Spleen (tissue), 11 donors: ENCODE data around the gene MCTP1. TPM values are rescaled to one million over a fixed set of nuclear protein-coding genes. Genes with fewer than 3 reads are reported as not detected.

ENCODE experiments used
- DNase-seq: peaks from one replicate; pipeline ENCODE4 v3.0.0-alpha.2; 2020
- H3K27ac ChIP-seq, 8 donors: fragments of 200-600 bp; sonication (generic) in 7 of 8; 1 replicate in 4 of 8; 2 replicates in 4 of 8; pipeline versions ENCODE4 v1.5.0 to v1.8.0; 2016 to 2021; ENCODE audit warnings: inconsistent platforms in 4 of 8, mild to moderate bottlenecking in 4 of 8, moderate library complexity in 1 of 8
- H3K27me3 ChIP-seq, 7 donors: fragments of 200-600 bp; sonication (generic) in 6 of 7; replicated peaks in 1 of 7; 1 replicate in 4 of 7; 2 replicates in 3 of 7; pipeline versions ENCODE4 v1.5.0 to v1.8.0; 2016 to 2021; ENCODE audit warnings: inconsistent platforms in 3 of 7, mild to moderate bottlenecking in 1 of 7
- H3K36me3 ChIP-seq, 6 donors: fragments of 200-600 bp; sonication (generic) in 5 of 6; 1 replicate in 4 of 6; 2 replicates in 2 of 6; pipeline versions ENCODE4 v1.5.0 to v1.8.0; 2016 to 2021; ENCODE audit warnings: inconsistent platforms in 2 of 6
- H3K4me1 ChIP-seq, 6 donors: fragments of 200-600 bp; sonication (generic) in 5 of 6; 1 replicate in 3 of 6; 2 replicates in 3 of 6; pipeline versions ENCODE4 v1.5.0 to v1.8.0; 2016 to 2021; ENCODE audit warnings: inconsistent platforms in 3 of 6
- H3K4me3 ChIP-seq, 8 donors: fragments of 200-600 bp; sonication (generic) in 7 of 8; 1 replicate in 4 of 8; 2 replicates in 4 of 8; pipeline versions ENCODE4 v1.5.0 to v1.8.0; 2016 to 2021; ENCODE audit warnings: inconsistent platforms in 4 of 8, mild to moderate bottlenecking in 4 of 8, moderate library complexity in 2 of 8
- H3K9me3 ChIP-seq, 8 donors: fragments of 200-600 bp; sonication (generic) in 7 of 8; 1 replicate in 4 of 8; 2 replicates in 4 of 8; pipeline versions ENCODE4 v1.5.0 to v1.8.0; 2016 to 2021; ENCODE audit warnings: inconsistent platforms in 4 of 8
- CTCF ChIP-seq, 11 experiments: fragments of 200-600 bp in 7 of 11; fragments of 450-650 bp in 4 of 11; sonication (generic) in 4 of 11; IDR thresholded peaks in 8 of 11; conservative IDR thresholded peaks in 3 of 11; 1 replicate in 7 of 11; 2 replicates in 4 of 11; pipeline versions ENCODE4 v1.4.0 to v1.8.0; 2016 to 2021; ENCODE audit warnings: antibody characterized with exemption in 11 of 11, inconsistent platforms in 4 of 11, mild to moderate bottlenecking in 1 of 11
- POLR2A ChIP-seq, 3 donors: fragments of 450-650 bp; IDR thresholded peaks; one replicate each; pipeline ENCODE4 v1.5.1; 2017; ENCODE audit warnings: antibody characterized with exemption in 3 of 3, mild to moderate bottlenecking in 1 of 3
- POLR2AphosphoS5 ChIP-seq, 3 donors: sonication (generic); formaldehyde crosslinking; IDR thresholded peaks; one replicate each; pipeline ENCODE4 v1.5.1; 2017; ENCODE audit warnings: antibody characterized with exemption in 3 of 3
- WGBS, 5 donors: extraction: QIAGEN DNeasy Blood & Tissue Kit in 3 of 5; methylation state at CpG; one replicate each; pipeline versions ENCODE4 v1.1.5 to v1.1.7; 2013 to 2018; 5-methylcytosine and 5-hydroxymethylcytosine counted together
- intact Hi-C: fragments of 100-400 bp; cut with DNase I; formaldehyde crosslinking; loops from one replicate; pipeline ENCODE4 v1.15.0; 2023; ENCODE audit warnings: low total_unique reads
- polyA plus RNA-seq, 3 donors: library from polyadenylated mRNA; stranded (reverse); fragments of 200-250 nt; gene quantifications; one replicate each; pipeline ENCODE4 v1.2.1, GENCODE V29; 2013
- total RNA-seq, 7 donors: library from RNA; depleted of rRNA in 3 of 7; stranded (reverse); fragments of >200 nt in 3 of 7; fragmentation: NEBNext Ultra II Directional in 4 of 7; extraction: Animal tissue kit (Norgen Biotek cat#: 25700) in 4 of 7; gene quantifications; one replicate each; pipeline versions ENCODE4 v1.1.0 to v1.2.1, GENCODE V29; 2016 to 2021
- donor health status: healthy with polysubstance abuse.
- donor health status: DM: no; HTN: no; CAD: no; lungs with moderate emphysema.
- donor health status: DM: no; HTN: no; CAD: no.
- donor health status: Bipolar disorder and iron deficiency.
- donor health status: healthy.
- donor health status: DM: no; HTN: no; CAD: no.
- donor health status: DM: yes; HTN: yes; CAD: no.

MCTP1 gene
- total and polyA plus RNA-seq, 10 donors: 1.2 to 57.2 (median 29.4) TPM

DNA sequence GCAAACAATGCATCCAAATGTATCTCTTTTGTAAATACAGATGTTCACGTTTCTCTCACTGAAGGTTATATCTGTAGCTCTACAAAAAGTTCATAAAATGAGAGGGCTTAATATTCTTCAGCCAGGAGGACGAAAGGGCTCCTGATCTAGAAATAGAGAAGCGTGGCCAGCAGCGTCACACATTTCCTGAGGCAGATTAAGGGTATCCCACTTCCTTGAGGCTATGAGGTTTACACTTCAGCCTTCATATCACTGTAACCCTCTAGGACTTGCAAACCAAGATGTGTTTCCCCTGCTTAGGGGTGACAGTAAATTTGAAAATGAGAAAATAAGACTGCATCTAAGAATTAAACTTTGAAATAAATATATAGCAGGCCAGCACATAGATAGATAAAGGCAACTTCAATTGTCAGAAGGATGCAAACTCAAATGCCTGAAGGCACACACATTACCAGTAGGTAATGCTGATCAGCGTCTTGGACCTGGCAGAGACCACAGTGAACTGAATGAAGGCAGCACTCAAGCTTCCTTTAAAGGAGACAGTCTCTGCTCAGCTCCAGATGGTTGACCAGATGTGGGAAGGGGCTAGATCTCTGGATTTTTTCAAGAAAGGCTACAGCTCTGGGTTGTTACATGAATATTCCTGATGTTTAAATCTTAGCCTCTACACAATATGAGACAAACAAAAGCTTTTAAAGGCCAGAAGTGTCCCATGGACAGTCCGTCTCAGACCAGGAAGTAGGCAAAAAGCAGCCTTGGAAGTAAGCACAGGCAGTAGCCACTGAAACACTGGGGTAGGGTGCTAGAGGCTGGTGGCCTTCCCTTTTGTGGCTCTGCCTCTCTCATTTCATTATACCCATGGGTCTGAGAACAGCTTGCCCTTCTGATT, 197.7 kb downstream of the MCTP1 start:
- WGBS, 5 donors: 33 to 46% (median 35%) methylated on average over 6 of the region's 6 CpGs
- DNase-seq: no peak
- peak overlapping the region in 4 of 8 donors; percentile 33 to 66 (median 50) for H3K27ac ChIP-seq
- H3K36me3 ChIP-seq: no peaks in the 10 kb centered on the region
- intact Hi-C loops: no loop called here
- no peaks in the 10 kb centered on the region for H3K9me3 ChIP-seq
- TF ChIP-seq POLR2AphosphoS5 (IDR thresholded peaks at IDR 0.05) (no peak), POLR2A (IDR thresholded peaks at IDR 0.05) (no peak), CTCF (IDR thresholded peaks at IDR 0.05 in 8 of 11, conservative IDR thresholded peaks at IDR 0.05 in 3 of 11) (no peak)
- H3K4me3 ChIP-seq: no peak overlapping the region
- peaks cover 0 to 14% (median under 1%) of the 10 kb centered on the region in 6 donors for H3K4me1 ChIP-seq
- no peaks in the 10 kb centered on the region for H3K27me3 ChIP-seq

- TF ChIP-seq POLR2AphosphoS5 (IDR thresholded peaks at IDR 0.05) (no peak), POLR2A (IDR thresholded peaks at IDR 0.05) (no peak)
- intact Hi-C loops: no loop called here
- Histone ChIP-seq H3K27ac (no peak overlapping the region), H3K4me3 (no peak overlapping the region), H3K27me3 (no peaks in the 10 kb centered on the region), H3K9me3 (no peaks in the 10 kb centered on the region), H3K4me1 (peaks cover 0 to 24% (median 3%) of the 10 kb centered on the region in 6 donors), H3K36me3 (no peaks in the 10 kb centered on the region)
- no peak for DNase-seq
Observed at GRCh38 chr5:95084757-95085156, 200.1 kb downstream of the MCTP1 start.

DNA sequence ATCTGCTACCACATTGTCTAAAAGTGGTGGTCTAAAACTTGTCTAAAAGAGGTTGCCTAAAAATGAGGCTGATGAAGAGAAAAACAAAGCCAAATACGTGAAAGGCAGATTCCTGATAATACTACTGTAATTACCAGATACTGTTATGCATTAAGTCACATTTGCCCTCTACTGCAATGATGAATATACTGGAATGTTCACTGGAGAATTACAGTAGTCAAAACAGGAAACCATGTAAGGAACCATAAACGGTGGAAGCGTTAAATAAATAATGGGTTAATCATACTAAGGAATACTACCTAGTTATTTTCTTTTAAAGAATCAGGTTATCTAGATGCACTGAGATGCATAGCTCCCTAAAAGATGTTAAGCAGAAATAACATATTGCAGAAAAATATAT, 201.3 kb downstream of the MCTP1 start:
- Histone ChIP-seq H3K4me3 (no peak overlapping the region), H3K36me3 (no peaks in the 10 kb centered on the region), H3K4me1 (peaks cover 0 to 35% (median 3%) of the 10 kb centered on the region in 6 donors), H3K27ac (no peak overlapping the region), H3K9me3 (no peaks in the 10 kb centered on the region), H3K27me3 (no peaks in the 10 kb centered on the region)
- no peak for DNase-seq
- WGBS, 5 donors: 56 to 69% (median 59%) methylated on average over 3 of the region's 3 CpGs
- intact Hi-C loops: no loop called here
- TF ChIP-seq POLR2A (IDR thresholded peaks at IDR 0.05) (no peak), POLR2AphosphoS5 (IDR thresholded peaks at IDR 0.05) (no peak), CTCF (IDR thresholded peaks at IDR 0.05 in 8 of 11, conservative IDR thresholded peaks at IDR 0.05 in 3 of 11) (no peak)

DNA sequence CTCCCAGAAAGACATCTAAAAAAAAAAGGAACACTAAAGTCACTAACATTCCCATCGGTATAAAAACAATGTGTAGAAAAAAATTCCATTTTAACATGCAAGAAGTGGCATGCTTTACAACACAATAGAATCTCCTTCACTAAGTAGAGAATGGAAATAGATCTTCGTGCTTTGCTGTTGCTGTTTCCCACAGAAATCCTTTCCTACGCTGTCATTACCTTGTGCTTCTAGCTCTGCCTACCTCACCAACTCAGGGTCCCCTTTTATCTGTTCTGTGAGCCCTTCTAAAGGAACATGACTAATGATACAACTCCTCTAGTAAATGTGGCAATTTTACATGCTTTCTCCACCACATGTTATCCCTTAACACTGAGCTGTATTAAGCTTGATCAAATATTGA, 202.9 kb downstream of the MCTP1 start:
- Histone ChIP-seq H3K9me3 (no peaks in the 10 kb centered on the region), H3K36me3 (no peaks in the 10 kb centered on the region), H3K4me3 (peak overlapping the region in 2 of 8 donors; percentile 33 to 60), H3K4me1 (peaks cover 0 to 36% (median 3%) of the 10 kb centered on the region in 6 donors), H3K27me3 (no peaks in the 10 kb centered on the region), H3K27ac (peak overlapping the region in 6 of 8 donors; percentile 59 to 86 (median 82))
- DNase-seq: no peak
- WGBS, 5 donors: 12 to 16% (median 14%) methylated on average over 3 of the region's 3 CpGs
- intact Hi-C loops: no loop called here
- TF ChIP-seq CTCF (IDR thresholded peaks at IDR 0.05 in 8 of 11, conservative IDR thresholded peaks at IDR 0.05 in 3 of 11) (no peak), POLR2A (IDR thresholded peaks at IDR 0.05) (no peak), POLR2AphosphoS5 (IDR thresholded peaks at IDR 0.05) (no peak)
